ENCODE results near the gene DAPK2.
"Not testable (repeated sequence)": the region's sequence is repeated elsewhere in the genome, so short reads cannot be mapped to it uniquely, and the experiment has no call there.

Gene DAPK2

GRCh38 chr15:64053674-64054073 lies 7.4 kb upstream of the DAPK2 start:
- DNase-seq (ENCODE audit: low spot score), result not testable (repeated sequence)

- no peak for DNase-seq (ENCODE audit: low spot score)
Measured at GRCh38 chr15:64052925-64053491, 6.7 kb upstream of the DAPK2 start.

- DNase-seq (ENCODE audit: low spot score), result no peak
Measured at GRCh38 chr15:64051407-64052259, 5.3 kb upstream of the DAPK2 start.

GRCh38 chr15:64051093-64051402 lies 4.8 kb upstream of the DAPK2 start:
- no peak for DNase-seq (ENCODE audit: low spot score)

- DNase-seq (ENCODE audit: low spot score), result no peak
Measured at GRCh38 chr15:64050281-64051092, 4.2 kb upstream of the DAPK2 start.

DNA sequence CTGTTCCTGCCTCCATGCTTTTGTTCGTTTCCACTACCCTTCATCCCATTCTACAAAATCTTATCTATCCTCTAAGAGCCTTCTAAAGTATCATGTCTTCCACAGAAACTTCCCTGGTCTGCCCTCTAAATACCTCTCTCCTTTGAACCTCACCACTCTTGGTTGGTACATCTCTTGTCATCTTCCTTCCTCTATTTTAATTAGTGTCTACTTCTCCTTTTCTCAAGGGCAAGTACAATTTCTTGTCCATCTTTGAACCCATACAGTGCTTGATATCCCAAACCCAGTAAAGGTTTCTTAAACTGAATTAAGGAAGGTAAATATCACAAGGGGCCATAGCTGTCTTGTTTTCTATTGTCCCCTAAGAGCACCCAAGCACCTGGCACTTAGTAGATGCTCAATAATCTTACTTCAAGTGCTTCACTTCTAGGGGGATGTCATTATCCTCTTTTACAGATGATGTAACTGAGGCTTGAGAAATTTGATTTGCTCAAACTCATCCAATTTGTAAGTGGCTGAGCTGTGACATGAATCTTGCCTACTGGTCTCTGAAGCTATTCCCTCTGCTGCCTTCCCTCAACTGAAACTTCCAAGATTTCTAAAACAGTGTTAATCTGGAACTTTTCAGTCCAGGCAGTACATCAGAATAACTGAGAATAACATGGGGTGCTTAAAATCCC lies 2.6 kb upstream of the DAPK2 start:
- DNase-seq (ENCODE audit: low spot score), result no peak

DNA sequence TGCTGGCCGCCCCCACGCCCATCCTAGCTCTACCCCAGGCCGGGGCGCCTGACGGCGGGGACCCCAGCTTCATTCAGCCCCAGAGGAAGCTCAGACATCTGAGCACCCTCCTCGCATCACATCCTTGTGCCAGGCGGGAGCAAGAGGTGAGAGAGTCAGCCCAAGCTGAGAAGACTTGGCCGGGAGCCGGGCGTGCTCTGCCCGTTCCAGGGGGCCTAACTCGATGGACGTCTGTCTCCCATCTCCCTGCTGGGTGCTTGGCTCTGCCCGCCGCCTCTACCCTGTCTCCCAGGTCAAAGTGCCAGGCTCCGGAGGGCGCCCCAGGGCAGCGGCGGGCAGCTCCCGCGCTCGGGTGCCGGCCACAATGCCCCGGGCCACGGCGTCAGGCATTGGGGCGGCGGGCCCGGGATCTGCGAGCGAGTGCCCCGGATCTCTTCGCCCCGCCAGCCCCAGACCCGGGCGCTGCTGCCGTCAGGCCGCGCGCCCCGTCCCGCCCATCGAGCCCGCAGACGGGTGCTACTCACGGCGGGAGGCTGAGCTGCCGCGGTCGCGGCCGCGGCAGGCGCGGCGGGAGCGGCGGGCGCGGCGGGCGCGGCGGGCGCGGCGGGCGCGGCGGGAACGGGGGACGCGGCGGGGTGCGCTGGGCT lies 388 bp downstream of the DAPK2 start:
- DNase-seq (ENCODE audit: low spot score), result no peak

- DNase-seq (ENCODE audit: low spot score), result no peak
Measured at GRCh38 chr15:64045101-64045435, 1.2 kb downstream of the DAPK2 start.

- no peak for DNase-seq (ENCODE audit: low spot score)
Measured at GRCh38 chr15:64044300-64045100, 1.8 kb downstream of the DAPK2 start.

GRCh38 chr15:64038878-64039610 lies 7.2 kb downstream of the DAPK2 start:
- DNase-seq (ENCODE audit: low spot score), result no peak

- DNase-seq (ENCODE audit: low spot score), result no peak
Measured at GRCh38 chr15:64037966-64038365, 8.3 kb downstream of the DAPK2 start.

DNA sequence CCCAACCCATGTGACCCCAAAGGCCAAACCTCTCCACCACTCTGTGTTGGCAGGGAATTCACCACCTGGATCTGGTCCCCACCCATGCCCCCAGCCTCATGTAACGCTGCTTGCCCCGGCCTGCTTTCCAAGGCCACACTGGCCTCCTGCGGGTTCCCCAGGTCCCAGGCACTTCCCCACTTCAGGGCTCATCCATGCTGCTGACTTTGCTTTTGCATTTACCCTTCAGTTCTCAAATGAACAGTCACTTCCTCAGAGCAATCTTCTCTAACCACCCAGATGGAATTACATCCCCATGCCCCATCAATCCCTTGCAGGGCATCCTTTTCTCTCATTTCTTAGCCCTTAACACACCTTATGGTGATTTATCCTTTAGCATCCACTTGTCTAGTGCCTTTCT lies 9.2 kb downstream of the DAPK2 start:
- no peak for DNase-seq (ENCODE audit: low spot score)

- no peak for DNase-seq (ENCODE audit: low spot score)
Measured at GRCh38 chr15:64035525-64035924, 10.8 kb downstream of the DAPK2 start.

- no peak for DNase-seq (ENCODE audit: low spot score)
Measured at GRCh38 chr15:64034519-64034918, 11.8 kb downstream of the DAPK2 start.

GRCh38 chr15:64032329-64032728 lies 14.0 kb downstream of the DAPK2 start:
- no peak for DNase-seq (ENCODE audit: low spot score)

DNA sequence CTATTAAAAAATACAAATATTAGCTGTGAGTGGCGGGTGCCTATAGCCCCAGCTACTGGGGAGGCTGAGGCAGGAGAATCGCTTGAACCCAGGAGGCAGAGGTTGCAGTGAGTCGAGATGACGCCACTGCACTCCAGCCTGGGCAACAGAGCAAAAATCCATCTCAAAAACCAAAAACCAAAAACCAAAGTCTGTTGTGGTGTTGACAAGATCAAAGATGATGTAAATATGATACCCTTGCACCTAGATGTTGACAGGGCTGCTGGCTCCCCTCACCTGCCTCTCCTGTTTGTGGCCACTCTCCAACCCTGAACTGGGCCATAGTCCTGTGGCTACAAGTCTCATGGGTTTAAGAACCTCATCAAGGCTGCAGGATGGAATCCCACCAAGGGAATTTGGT lies 16.2 kb downstream of the DAPK2 start:
- DNase-seq (ENCODE audit: low spot score), result no peak

- DNase-seq (ENCODE audit: low spot score), result no peak
Measured at GRCh38 chr15:64029633-64030032, 16.7 kb downstream of the DAPK2 start.

DNA sequence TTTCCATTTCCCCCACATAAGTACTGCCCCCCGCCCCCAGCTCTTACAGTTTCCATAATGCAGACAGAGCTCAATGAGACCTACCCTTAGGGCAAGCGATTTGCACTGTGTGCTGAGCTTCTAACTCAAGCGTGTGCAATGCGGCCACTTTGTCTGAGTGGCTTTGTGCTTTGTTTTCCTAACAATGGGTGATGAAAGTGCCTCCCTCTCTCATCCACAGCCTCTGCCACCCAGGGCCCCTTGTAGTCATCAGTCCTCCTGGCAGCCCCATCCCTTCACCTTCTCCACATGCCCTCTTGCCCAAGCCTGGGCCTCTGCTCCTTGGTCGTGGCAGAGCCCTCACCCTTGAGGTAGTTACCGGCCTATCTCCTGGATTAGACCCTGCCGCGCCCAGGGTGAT lies 17.2 kb downstream of the DAPK2 start:
- no peak for DNase-seq (ENCODE audit: low spot score)

- no peak for DNase-seq (ENCODE audit: low spot score)
Measured at GRCh38 chr15:64026591-64026990, 19.7 kb downstream of the DAPK2 start.

DNA sequence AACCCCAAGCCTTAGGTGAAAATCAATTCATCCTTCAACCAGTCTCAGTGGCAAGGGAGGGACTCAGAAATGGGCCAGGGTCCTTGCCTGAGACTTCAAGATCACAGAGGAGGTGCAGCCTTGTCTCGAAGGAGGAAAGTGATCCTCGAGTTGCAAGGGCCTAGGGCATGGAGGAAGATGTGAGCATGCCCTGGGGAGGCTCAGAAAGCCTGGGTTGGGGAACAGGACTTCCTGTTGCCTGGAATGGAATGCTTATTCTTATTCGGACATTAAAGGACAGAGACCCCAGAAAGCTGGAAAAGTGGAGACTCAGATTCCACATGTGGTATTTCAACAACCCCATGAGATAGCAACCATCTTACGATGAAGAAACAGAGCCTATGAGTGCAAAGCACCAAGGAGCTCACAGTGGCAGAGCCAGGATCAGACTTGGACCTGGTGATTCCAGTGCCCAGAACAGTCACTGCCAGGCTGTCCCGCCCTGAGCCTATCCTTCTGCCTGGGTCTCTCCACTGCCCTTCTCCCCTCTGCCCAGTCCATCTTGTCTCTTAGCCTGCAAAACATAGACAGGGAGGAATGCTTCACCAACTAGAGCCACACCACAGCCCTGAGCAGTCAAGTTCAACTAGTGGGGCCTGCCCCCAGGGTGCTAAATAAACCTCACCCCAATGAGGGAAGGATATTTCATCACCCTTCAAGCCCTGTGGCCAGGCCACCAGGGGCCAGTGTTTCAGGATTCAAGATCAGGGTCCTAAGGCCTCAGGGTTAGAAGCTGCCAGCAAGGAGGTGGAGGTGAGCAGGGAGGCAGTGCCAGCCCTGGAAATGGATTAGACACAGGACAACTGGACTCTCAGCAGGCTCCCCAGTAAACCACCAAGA lies 21.9 kb downstream of the DAPK2 start:
- no peak for DNase-seq (ENCODE audit: low spot score)
